ENCODE measurements around the gene OR1L6. TPM values are rescaled to one million over a fixed set of nuclear protein-coding genes. Genes with fewer than 3 reads are reported as not detected.

OR1L6 gene
- polyA plus RNA-seq, 1 donor, result not detected

Other genes with a start within 250 kb of the OR1L6 start
- not detected for gene OR1J2, start 231.5 kb upstream of the OR1L6 start, polyA plus RNA-seq (ENCODE audit: insufficient read length)
- not detected for gene OR1J4, start 223.2 kb upstream of the OR1L6 start, polyA plus RNA-seq (ENCODE audit: insufficient read length)
- not detected for gene OR1N1, start 215.0 kb upstream of the OR1L6 start, polyA plus RNA-seq (ENCODE audit: insufficient read length)
- not detected for gene OR1N2, start 189.2 kb upstream of the OR1L6 start, polyA plus RNA-seq (ENCODE audit: insufficient read length)
- 0.09 TPM for gene OR1L8, start 158.9 kb upstream of the OR1L6 start, polyA plus RNA-seq (ENCODE audit: insufficient read length)
- not detected for gene OR1Q1, start 127.6 kb upstream of the OR1L6 start, polyA plus RNA-seq (ENCODE audit: insufficient read length)
- not detected for gene OR1B1, start 84.7 kb upstream of the OR1L6 start, polyA plus RNA-seq (ENCODE audit: insufficient read length)
- not detected for gene OR1L1, start 80.6 kb upstream of the OR1L6 start, polyA plus RNA-seq (ENCODE audit: insufficient read length)
- gene OR1L3, start 67.2 kb upstream of the OR1L6 start, polyA plus RNA-seq (ENCODE audit: insufficient read length), result not detected
- gene OR1L4, start 18.3 kb upstream of the OR1L6 start, polyA plus RNA-seq (ENCODE audit: insufficient read length), result not detected
- gene OR5C1, start 46.6 kb downstream of the OR1L6 start, polyA plus RNA-seq (ENCODE audit: insufficient read length), result not detected
- not detected for gene OR1K1, start 57.8 kb downstream of the OR1L6 start, polyA plus RNA-seq (ENCODE audit: insufficient read length)
- 15.2 TPM for gene PDCL, start 86.3 kb downstream of the OR1L6 start, polyA plus RNA-seq (ENCODE audit: insufficient read length)
- 32.2 TPM for gene RC3H2, start 163.1 kb downstream of the OR1L6 start, polyA plus RNA-seq (ENCODE audit: insufficient read length)
- gene ZBTB6, start 171.0 kb downstream of the OR1L6 start, polyA plus RNA-seq (ENCODE audit: insufficient read length), result 9.1 TPM
- gene ZBTB26, start 189.2 kb downstream of the OR1L6 start, polyA plus RNA-seq (ENCODE audit: insufficient read length), result 8.4 TPM
- gene RABGAP1, start 198.7 kb downstream of the OR1L6 start, polyA plus RNA-seq (ENCODE audit: insufficient read length), result 34.3 TPM

All from hindlimb muscle (tissue), 1 donor.